Measurements from ENCODE around the gene ACTR2.

GRCh38 chr2:65293376-65293775, 65.7 kb downstream of the ACTR2 start:
- TF ChIP-seq CTCF (IDR thresholded peaks at IDR 0.05) (no peak), ZFX (IDR thresholded peaks at IDR 0.05; ENCODE audit: borderline replicate concordance) (no peak)
